Heart left ventricle (tissue), 16 donors: ENCODE data around the gene LMAN2L. TPM values are rescaled to one million over a fixed set of nuclear protein-coding genes. Genes with fewer than 3 reads are reported as not detected.

Experiments
- ATAC-seq, 4 donors: fragments of 200-7000 bp; cut with Tn5 transposase; one replicate each; pipeline ENCODE4 v1.9.1; 2020 to 2022; ENCODE audit warnings: moderate library complexity in 4 of 4, mild to moderate bottlenecking in 3 of 4, moderate number of reproducible peaks in 1 of 4
- DNase-seq, 5 donors: peaks; one replicate each; pipeline ENCODE4 v3.0.0-alpha.2; 2020
- H3K27ac ChIP-seq, 12 donors: fragments of 200-600 bp; sonication (generic) in 4 of 12; one replicate each; pipeline versions ENCODE4 v1.5.0 to v1.8.0; 2016 to 2022; ENCODE audit warnings: mild to moderate bottlenecking in 2 of 12
- H3K27me3 ChIP-seq, 9 donors: fragments of 200-600 bp; sonication (generic) in 2 of 9; one replicate each; pipeline versions ENCODE4 v1.5.1 to v1.8.0; 2016 to 2022; ENCODE audit warnings: mild to moderate bottlenecking in 3 of 9
- H3K36me3 ChIP-seq, 9 donors: fragments of 200-600 bp; sonication (generic) in 2 of 9; one replicate each; pipeline versions ENCODE4 v1.5.0 to v1.8.0; 2018 to 2022; ENCODE audit warnings: mild to moderate bottlenecking in 2 of 9
- H3K4me1 ChIP-seq, 12 donors: fragments of 200-600 bp; sonication (generic) in 4 of 12; one replicate each; pipeline versions ENCODE4 v1.5.0 to v1.8.0; 2016 to 2022; ENCODE audit warnings: mild to moderate bottlenecking in 3 of 12
- H3K4me3 ChIP-seq, 12 donors: fragments of 200-600 bp; sonication (generic) in 4 of 12; one replicate each; pipeline versions ENCODE4 v1.5.0 to v1.8.0; 2017 to 2022; ENCODE audit warnings: mild to moderate bottlenecking in 9 of 12, moderate library complexity in 4 of 12
- H3K9me3 ChIP-seq, 12 donors: fragments of 200-600 bp; sonication (generic) in 4 of 12; one replicate each; pipeline versions ENCODE4 v1.5.0 to v1.8.0; 2016 to 2022; ENCODE audit warnings: mild to moderate bottlenecking in 1 of 12
- CTCF ChIP-seq, 12 donors: fragments of 200-600 bp; sonication (generic) in 4 of 12; IDR thresholded peaks; one replicate each; pipeline versions ENCODE4 v1.5.0 to v1.8.0; 2018 to 2022; ENCODE audit warnings: antibody characterized with exemption in 12 of 12, mild to moderate bottlenecking in 5 of 12
- POLR2A ChIP-seq, 2 donors: fragments of 450-650 bp; IDR thresholded peaks; one replicate each; pipeline ENCODE4 v1.6.1; 2017; ENCODE audit warnings: antibody characterized with exemption in 2 of 2, mild to moderate bottlenecking in 2 of 2, moderate library complexity in 2 of 2
- WGBS, 4 donors: extraction: QIAGEN DNeasy Blood & Tissue Kit in 2 of 4; methylation state at CpG; one replicate each; pipeline versions ENCODE4 v1.1.5 to v1.1.7; 2013 to 2018; 5-methylcytosine and 5-hydroxymethylcytosine counted together
- intact Hi-C, 10 donors: fragments of 100-400 bp; cut with DNase I; formaldehyde crosslinking; loops; one replicate each; pipeline versions ENCODE4 v1.11.1 to v1.14.2; 2022
- polyA plus RNA-seq, 2 donors: library from polyadenylated mRNA; stranded (reverse); fragments of 200-250 nt; gene quantifications; one replicate each; pipeline ENCODE4 v1.2.3, GENCODE V29; 2013
- total RNA-seq, 9 donors: library from RNA; depleted of rRNA in 2 of 9; stranded (reverse); fragments of >200 nt in 2 of 9; fragmentation: NEBNext Ultra II Directional in 3 of 9; extraction: Animal tissue kit (Norgen Biotek cat#: 25700) in 3 of 9; gene quantifications; one replicate each; pipeline versions ENCODE4 v1.1.0 to v1.2.4, GENCODE V29; 2016 to 2023
- donor health status: ischemic (EF 13 %, LVEDD 7.1; RV severe dilation, severe dysfunction).
- donor health status: healthy with polysubstance abuse.
- donor health status: DM: no; HTN: yes; CAD: no.
- donor health status: DM: no; HTN: no; CAD: no.
- donor health status: ischemic (EF 25% LVEDD 6.9; RV normal size, moderate dysfunction).
- donor health status: ischemic (EF 25% LVEDD 5.7; RV mildly dilated, moderate dysfunction).
- donor health status: healthy.
- donor health status: DM: yes; HTN: yes; CAD: no.
- donor health status: ischemic (EF 35%, LVEDD 5.7; RV mildly dilated, moderate dysfunction).
- donor health status: nonischemic (EF 11% LVEDD 7.7; RV severe dilation, severe dysfunction).
- donor health status: DM: yes; HTN: yes; CAD: no.
- donor health status: PGD.
- donor health status: ischemic (EF 29% LVEDD 5.4; RV normal size, mild dysfunction).
- donor health status: nonischemic (EF 23%, LVEDD 6.1; RV moderate dilation, normal function).

The LMAN2L gene
- total and polyA plus RNA-seq, 11 donors = 11.3 to 38.5 (median 20.5) TPM

- H3K27ac ChIP-seq = peak overlapping the region in 5 of 12 donors; percentile 4 to 68 (median 41)
- peak overlapping the region in 1 of 12 donors; percentile 4 for H3K4me3 ChIP-seq
- DNase-seq = no peak
- intact Hi-C loops = loop anchor here in 2 of 10 donors (5.0 to 10.0 kb wide), 2 partner anchors 50 to 218 kb away; no protein-coding TSS in a partner anchor
- H3K4me1 ChIP-seq = peaks cover 0 to 17% (median 0%) of the 10 kb centered on the region in 12 donors
- no peaks in the 10 kb centered on the region for H3K36me3 ChIP-seq
- 53 to 59% (median 56%) methylated on average over 6 of the region's 6 CpGs for WGBS, 4 donors
- no peaks in the 10 kb centered on the region for H3K27me3 ChIP-seq
- TF ChIP-seq CTCF (IDR thresholded peaks at IDR 0.05) (no peak), POLR2A (IDR thresholded peaks at IDR 0.05) (no peak)
- H3K9me3 ChIP-seq = no peaks in the 10 kb centered on the region
- ATAC-seq = peak in 2 of 4 donors; percentile 25 to 33
Measured at GRCh38 chr2:96747061-96747617, 7.3 kb upstream of the LMAN2L start.

- peaks cover 0 to 30% (median 20%) of the 10 kb centered on the region in 9 donors for H3K36me3 ChIP-seq
Measured at GRCh38 chr2:96739076-96739632, 710 bp downstream of the LMAN2L start.

GRCh38 chr2:96737831-96738230 lies 2.0 kb downstream of the LMAN2L start:
- H3K4me1 ChIP-seq = peaks cover 0 to 52% (median 37%) of the 10 kb centered on the region in 12 donors
- H3K27ac ChIP-seq = no peak overlapping the region
- no peaks in the 10 kb centered on the region for H3K27me3 ChIP-seq
- peaks cover 0 to 43% (median 33%) of the 10 kb centered on the region in 9 donors for H3K36me3 ChIP-seq
- no peaks in the 10 kb centered on the region for H3K9me3 ChIP-seq
- intact Hi-C loops = loop anchor here in 9 of 10 donors (5.0 to 10.0 kb wide), 4 partner anchors 93 to 224 kb away; partner anchors contain the start of genes KANSL3 (in 6 of the 9) and FER1L5 (in 3 of the 9)
- no peak overlapping the region for H3K4me3 ChIP-seq
- ATAC-seq (no peak), DNase-seq (no peak)
- no peak for TF ChIP-seq POLR2A (IDR thresholded peaks at IDR 0.05)
- no peak for TF ChIP-seq CTCF (IDR thresholded peaks at IDR 0.05)
- WGBS, 4 donors = 58 to 82% (median 75%) methylated on average over 2 of the region's 2 CpGs

More at GRCh38 chr2:96739076-96739632, 710 bp downstream of the LMAN2L start:
- Histone ChIP-seq H3K4me1 (peaks cover 0 to 45% (median 33%) of the 10 kb centered on the region in 12 donors), H3K27me3 (no peaks in the 10 kb centered on the region), H3K9me3 (no peaks in the 10 kb centered on the region), H3K27ac (peak overlapping the region in 10 of 12 donors; percentile 12 to 80 (median 75)), H3K4me3 (peak overlapping the region; percentile 61 to 96 (median 79))
- TF ChIP-seq POLR2A (IDR thresholded peaks at IDR 0.05) (no peak), CTCF (IDR thresholded peaks at IDR 0.05) (no peak)
- DNase-seq (no peak), ATAC-seq (no peak)
- intact Hi-C loops = loop anchor here in 9 of 10 donors (5.0 to 10.0 kb wide), 4 partner anchors 94 to 223 kb away; partner anchors contain the start of genes KANSL3 (in 6 of the 9) and FER1L5 (in 3 of the 9)
- 27 to 32% (median 28%) methylated on average over 4 of the region's 4 CpGs for WGBS, 4 donors

GRCh38 chr2:96737251-96737650 lies 2.6 kb downstream of the LMAN2L start:
- peaks cover 0 to 52% (median 37%) of the 10 kb centered on the region in 12 donors for H3K4me1 ChIP-seq
- H3K4me3 ChIP-seq = no peak overlapping the region
- H3K36me3 ChIP-seq = peaks cover 0 to 49% (median 39%) of the 10 kb centered on the region in 9 donors
- H3K27me3 ChIP-seq = no peaks in the 10 kb centered on the region
- WGBS, 4 donors = 63 to 85% (median 74%) methylated on average over 2 of the region's 2 CpGs
- ATAC-seq (no peak), DNase-seq (no peak)
- intact Hi-C loops = loop anchor here in 9 of 10 donors (5.0 to 10.0 kb wide), 4 partner anchors 92 to 225 kb away; partner anchors contain the start of genes KANSL3 (in 6 of the 9) and FER1L5 (in 3 of the 9)
- TF ChIP-seq POLR2A (IDR thresholded peaks at IDR 0.05) (no peak), CTCF (IDR thresholded peaks at IDR 0.05) (no peak)
- no peaks in the 10 kb centered on the region for H3K9me3 ChIP-seq
- H3K27ac ChIP-seq = no peak overlapping the region
